NCI-H1417 treated with DMSO at 0.1 percent for 48 hours (cell line): ENCODE results near the gene ITIH4.
"Not testable (repeated sequence)": the region's sequence is repeated elsewhere in the genome, so short reads cannot be mapped to it uniquely, and the experiment has no call there.

Experiments used
- DNase-seq: peaks from one replicate; lab custom pipeline; 2025; lab: John Stamatoyannopoulos, UW

Gene ITIH4

GRCh38 chr3:52783211-52783555 is 47.3 kb downstream of the ITIH4 start:
- DNase-seq, result no peak

GRCh38 chr3:52782412-52783210 is 47.9 kb downstream of the ITIH4 start:
- DNase-seq, result no peak

- no peak for DNase-seq
These were observed 48.7 kb downstream of the ITIH4 start for GRCh38 chr3:52781741-52782140.

GRCh38 chr3:52779837-52780585 is 50.5 kb downstream of the ITIH4 start:
- DNase-seq, result no peak

- DNase-seq, result no peak
These were observed 51.2 kb downstream of the ITIH4 start for GRCh38 chr3:52779011-52779836.

DNA sequence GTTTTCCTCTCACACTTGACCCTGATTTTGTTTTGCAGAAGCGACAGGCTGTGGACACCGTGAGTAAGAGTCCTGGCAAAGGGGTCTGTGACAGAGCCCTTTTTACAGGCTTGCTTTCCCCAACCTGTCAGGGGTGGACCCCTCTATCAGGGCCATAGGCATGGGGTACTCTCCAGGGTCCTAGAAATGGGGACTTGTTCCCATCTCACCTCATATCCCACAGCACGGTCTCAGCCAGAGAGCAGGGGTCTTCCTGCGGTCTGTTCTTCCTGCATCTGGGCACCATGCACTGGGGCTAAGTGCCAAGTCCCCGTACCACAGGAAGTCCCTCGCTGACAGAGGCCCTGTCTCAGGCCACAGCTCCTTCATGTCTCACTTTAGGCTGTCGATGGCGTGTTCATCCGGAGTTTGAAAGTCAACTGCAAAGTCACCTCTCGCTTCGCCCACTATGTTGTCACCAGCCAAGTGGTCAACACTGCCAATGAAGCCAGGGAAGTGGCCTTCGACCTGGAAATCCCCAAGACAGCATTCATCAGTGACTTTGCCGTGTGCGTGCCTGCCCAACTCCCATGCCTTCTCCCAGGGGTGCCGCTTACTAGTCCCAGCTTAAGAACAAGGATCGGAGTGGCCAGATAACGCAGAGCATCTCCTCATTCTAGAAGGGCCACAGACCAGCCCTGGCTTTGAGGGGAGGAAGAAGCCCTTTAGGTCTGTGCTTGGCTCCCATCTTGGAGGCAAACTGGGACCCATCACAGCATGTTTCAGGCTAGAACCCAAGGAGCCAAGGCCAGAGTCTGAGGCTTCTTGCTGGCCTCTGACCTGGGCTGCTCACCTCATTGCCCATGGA is 52.3 kb downstream of the ITIH4 start:
- no peak for DNase-seq

GRCh38 chr3:52777127-52777958 is 53.1 kb downstream of the ITIH4 start, which contains the start of gene ITIH1:
TSS of gene ITIH1 (plus strand) at chr3:52777599. CDS start at chr3:52777616, 17 bp downstream.
- no peak for DNase-seq

- DNase-seq, result not testable (repeated sequence)
These were observed 54.0 kb downstream of the ITIH4 start for GRCh38 chr3:52776486-52776885.

DNA sequence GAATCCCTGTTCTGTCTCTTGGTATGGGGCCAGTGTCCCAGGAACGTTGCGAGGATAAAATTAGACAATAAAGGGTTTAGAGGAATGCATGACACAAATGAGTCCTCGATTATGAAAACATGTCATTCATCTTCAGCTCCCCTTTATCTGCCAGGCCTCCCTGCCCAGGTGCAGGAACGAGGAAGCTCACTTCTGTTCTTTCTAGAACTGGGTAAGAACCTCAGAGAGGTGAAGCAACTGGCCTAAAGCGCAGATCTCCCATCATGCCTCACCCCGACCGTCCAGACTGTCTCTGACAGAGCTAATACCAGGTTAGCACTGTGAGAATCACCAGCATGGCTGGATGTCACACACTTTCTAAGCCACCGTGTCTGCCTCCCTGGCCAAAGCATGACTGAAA is 54.6 kb downstream of the ITIH4 start:
- no peak for DNase-seq

- DNase-seq, result no peak
These were observed 55.3 kb downstream of the ITIH4 start for GRCh38 chr3:52774901-52775864.

DNA sequence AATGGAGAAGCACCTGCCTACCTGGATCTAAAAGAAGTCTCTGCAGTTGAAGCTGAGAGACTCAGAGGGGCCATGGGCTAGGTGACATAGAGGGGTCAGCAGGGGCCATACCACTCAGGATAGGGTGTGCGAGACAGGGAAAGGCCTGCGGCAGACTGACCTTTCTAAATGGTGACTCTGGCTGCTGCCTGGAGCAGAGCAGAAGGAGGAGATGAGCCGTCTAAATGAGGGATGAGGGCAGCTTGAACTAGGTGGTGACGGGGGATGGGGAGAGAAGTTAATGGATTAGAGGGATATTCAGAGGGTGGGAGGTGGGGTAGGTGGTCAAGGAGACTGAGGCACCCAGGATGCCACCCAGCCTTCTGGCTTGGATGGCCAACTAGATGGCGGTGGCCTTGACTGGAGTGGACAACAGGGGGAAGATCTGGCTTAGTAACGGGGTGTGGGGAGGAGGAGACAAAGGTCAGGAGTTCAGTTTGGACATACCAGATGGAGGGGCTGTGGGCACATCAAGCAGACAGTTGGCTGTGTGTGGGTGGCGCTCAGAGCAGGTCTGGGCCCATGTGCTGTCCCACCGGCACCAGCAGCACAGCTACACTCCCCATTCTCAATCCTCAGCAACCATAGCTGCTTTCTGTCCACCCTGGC is 56.3 kb downstream of the ITIH4 start:
- DNase-seq, result no peak

- DNase-seq, result no peak
These were observed 57.0 kb downstream of the ITIH4 start for GRCh38 chr3:52773361-52774065.

DNA sequence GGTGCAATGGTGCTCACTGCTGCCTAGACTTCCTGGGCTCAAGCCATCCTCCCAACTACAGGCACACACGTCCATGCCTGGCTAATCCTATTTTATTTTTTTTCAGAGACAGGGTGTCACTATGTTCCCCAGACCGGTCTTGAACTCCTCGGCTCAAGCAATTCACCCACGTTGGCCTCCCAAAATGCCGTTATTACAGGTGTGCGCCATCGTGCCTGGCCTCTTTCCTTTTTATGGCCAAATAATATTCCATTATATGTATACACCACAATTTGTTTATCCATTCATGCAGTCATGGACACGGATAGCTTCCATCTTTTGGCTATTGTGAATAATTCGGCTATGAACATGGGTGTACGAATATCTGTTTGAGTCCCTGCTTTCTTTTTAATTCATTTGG is 58.8 kb downstream of the ITIH4 start:
- no peak for DNase-seq

DNA sequence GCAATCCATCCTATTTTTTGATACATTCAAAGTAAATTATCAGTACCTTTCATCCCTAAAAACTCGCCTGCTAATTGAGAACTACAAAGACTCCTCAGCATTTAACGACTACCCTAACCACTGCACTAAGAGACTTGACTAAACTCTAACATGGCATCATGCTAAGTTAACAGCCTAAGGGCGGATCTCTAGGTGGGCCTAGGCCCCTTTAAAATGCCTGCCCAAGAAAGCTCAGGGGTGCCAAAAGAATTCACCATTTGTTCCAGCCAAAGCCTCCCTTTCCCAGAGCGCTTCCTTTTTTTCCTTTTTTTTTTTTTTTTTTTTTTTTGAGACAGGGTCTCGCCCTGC is 59.2 kb downstream of the ITIH4 start:
- DNase-seq, result no peak

DNA sequence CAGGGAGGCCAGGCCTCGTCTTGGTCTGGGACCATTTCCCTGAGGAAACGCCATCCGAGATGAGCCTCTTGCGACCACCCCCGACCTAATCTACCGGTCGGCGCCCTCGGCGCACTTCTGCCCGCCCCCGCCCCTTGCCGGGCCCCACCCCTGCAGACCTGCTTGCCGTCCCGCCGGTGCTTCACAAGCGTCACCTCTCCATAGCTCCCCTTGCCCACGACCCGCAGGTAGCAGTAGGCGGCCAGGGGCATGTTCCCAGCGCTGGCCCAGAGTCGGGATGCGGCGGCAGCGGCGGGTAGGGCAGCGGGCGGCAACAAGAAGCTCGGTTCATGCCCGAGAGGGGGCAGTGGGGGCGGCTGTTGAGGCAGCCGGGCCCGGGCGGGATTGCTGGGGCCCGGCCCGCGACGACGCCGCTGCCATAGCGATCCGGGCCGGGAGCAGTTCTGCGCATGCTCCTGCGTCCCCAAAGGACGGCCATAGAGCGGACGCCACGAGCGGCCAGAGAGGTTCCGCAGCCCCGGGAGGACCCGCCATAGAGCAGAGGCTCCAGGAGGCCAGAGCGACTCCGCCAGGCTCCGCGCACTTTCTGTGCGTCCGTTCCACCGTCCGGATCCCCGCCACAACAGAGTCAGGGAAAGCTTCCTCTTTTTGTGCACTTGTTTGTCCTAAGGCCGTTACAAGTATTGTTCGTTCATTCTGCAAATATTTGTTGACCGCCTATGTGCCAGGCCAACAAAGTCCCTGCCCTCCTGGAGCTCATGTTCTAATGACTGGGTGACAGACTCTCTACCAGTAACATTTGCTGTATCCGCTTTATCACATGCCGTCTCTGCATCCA is 59.8 kb downstream of the ITIH4 start, which contains the start of gene NEK4:
Gene NEK4, minus strand, starts transcription at position 445 of the 838 bp plus-strand sequence. Its CDS starts 194 bp downstream, at position 251.
- peak; percentile 38 for DNase-seq

DNA sequence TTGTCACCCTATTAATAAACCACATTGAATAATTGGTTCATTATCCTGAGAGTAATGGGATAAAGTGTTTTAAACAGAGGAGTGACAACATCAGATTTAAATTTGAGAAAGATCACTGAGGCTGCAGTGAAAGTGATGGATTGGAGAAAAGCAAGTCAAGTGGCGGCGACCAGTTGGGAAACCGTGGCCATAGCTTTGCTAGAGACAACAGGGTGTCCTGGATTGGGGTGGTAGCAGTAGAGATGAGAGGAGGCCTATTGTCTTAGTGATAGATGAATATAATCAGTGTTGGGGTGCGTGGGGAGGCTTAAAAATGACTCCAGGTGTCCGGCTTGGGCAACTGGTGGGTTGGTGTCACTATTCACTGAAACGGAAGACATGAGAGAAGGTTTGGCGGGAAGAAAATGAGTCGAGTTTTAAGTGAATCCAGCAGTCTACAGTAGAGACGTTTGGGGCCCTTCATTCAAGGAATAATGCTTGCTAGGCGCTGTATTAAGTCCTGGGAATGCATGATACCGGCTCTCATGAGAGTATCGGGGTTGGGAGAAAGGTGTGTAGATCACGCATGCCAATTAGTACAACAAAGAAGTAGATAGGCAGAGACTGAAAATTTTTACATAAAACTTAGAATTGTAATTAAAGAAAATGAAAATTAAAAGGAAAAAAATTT is 60.6 kb downstream of the ITIH4 start:
- no peak for DNase-seq

DNA sequence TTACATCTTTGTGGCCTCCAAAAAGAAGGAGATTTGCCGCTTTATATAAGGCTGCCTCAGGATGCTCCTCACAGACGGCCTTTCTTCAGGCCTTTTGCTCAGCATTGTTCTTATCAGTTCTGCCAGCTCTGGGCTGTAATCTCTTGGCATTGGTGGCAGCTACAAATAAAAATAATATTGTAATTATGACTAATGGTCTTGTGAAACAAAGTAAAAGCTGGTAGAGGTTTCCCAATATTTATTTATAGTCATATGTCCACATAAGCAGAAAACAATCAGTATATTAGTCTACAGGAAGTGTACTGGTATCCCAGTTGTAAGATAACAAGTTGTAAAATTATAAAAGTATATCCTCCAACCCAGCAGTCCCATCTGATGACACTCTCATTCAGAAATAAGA is 67.0 kb downstream of the ITIH4 start:
- no peak for DNase-seq
